ENCODE data around the gene VAMP4.

Gene VAMP4

DNA sequence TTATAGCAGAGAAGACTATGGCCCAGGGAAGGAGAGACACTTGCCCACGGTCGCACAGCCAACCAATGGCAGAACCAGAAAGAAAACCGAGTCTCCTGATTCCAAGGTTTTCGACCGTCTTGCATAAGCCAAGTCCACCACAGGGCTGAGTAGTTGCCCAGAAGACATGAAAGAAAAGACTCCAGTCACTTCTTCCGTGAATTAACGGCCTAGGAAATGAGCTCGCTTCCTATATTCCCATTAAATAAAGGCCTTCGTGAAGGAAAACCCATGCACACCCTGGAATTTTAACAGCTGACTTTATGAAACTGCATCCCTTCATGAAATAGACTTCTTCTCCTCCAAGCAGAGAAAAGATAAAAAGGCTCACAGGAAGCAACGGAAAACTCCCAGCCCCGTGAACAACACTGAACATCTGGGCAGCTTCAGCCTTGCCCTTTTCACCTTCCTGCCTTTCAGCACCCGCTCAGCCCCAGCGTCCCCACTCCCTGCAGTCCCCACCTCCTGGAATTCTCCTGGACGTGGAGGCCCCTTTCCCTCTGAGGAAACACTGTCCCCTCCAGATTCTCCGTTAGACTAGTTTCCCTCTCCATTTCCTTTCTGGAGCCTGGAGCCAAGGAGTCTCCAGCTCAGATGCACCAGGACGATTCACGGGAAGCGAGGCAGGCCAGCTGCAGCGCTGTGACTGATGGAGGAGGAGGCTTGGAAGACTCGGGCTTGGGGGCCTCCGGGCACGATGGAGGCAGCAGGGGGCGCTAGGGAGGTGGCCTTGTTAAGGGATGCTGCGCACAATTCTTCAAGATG is 86.7 kb downstream of the VAMP4 start:
- Histone ChIP-seq H3K27ac (ENCODE audit: insufficient read depth, low read depth, low read length, poor library complexity, severe bottlenecking) (no peak overlapping the region), H3K36me3 (ENCODE audit: control insufficient read depth, insufficient read depth, low read length) (no peaks in the 10 kb centered on the region), H3K27me3 (ENCODE audit: control insufficient read depth, insufficient read depth, low read length, poor library complexity, severe bottlenecking) (no peaks in the 10 kb centered on the region), H3K9me3 (ENCODE audit: control insufficient read depth, low read length) (no peaks in the 10 kb centered on the region), H3K4me1 (ENCODE audit: control insufficient read depth, insufficient read depth, low read length) (no peaks in the 10 kb centered on the region), H3K4me3 (ENCODE audit: insufficient read depth, low read depth, low read length) (no peak overlapping the region)
- 54 to 56% methylated on average over 24 of the region's 24 CpGs for WGBS, 2 experiments

DNA sequence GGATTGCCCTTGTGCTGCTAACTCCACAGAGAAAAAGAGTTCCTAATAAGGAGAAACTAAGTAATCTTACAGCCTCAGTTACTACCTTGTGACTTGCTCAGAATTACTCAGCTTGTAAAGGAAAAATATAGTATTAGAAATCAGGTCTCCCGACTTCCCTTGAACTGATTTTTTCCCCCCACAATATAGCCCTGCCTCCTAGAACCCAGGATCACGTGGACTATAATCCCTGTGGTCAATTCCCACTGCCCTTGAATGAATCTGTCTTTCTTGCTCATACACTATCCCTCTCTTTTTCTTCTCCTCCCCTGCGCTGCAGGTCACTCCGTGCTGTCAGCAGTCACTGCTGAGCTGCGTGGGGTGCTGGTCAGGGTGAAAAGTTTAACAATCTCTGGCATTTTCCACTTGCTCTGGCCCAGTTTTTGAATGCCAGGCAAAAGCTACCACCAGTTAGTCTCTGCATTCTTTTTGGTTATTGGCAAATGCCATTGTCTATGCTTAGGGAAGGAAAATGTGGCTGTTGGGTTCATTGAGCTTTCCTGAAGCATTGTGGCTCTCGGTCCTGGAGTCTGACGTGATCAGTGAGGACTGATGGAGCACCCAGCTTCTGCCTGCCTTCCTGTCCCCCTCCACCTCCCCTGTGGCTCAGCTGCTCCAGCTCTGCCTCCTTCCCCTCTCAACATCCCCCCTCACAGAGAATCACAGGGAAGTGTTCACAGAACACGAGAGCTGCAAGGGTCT is 87.5 kb downstream of the VAMP4 start:
- Histone ChIP-seq H3K4me1 (ENCODE audit: control insufficient read depth, insufficient read depth, low read length) (no peaks in the 10 kb centered on the region), H3K9me3 (ENCODE audit: control insufficient read depth, low read length) (no peaks in the 10 kb centered on the region), H3K4me3 (ENCODE audit: insufficient read depth, low read depth, low read length) (no peak overlapping the region), H3K36me3 (ENCODE audit: control insufficient read depth, insufficient read depth, low read length) (no peaks in the 10 kb centered on the region), H3K27ac (ENCODE audit: insufficient read depth, low read depth, low read length, poor library complexity, severe bottlenecking) (no peak overlapping the region), H3K27me3 (ENCODE audit: control insufficient read depth, insufficient read depth, low read length, poor library complexity, severe bottlenecking) (no peaks in the 10 kb centered on the region)
- 79 to 80% methylated on average over 8 of the region's 8 CpGs for WGBS, 2 experiments

DNA sequence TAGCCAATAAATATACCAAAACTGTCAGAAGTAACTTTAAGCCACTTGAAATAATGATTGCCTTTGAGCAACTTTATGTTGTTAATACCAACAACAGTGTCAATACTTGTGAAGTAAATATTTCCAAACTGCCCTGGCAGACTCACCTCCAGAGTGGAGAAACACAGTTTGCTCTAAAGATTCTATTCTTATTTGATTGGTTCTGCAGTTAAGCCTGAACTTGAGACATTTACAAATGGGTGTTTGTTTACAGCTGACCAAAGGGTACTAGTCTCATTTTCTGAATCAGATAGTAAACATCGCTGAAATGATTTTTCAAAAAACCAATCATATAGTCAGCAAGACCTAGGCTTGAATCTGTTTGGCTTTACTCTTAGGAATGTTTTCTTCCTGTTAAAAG is 88.1 kb downstream of the VAMP4 start:
- 94 to 100% methylated on average over 1 of the region's 1 CpG for WGBS, 2 experiments
- Histone ChIP-seq H3K27ac (ENCODE audit: insufficient read depth, low read depth, low read length, poor library complexity, severe bottlenecking) (no peak overlapping the region), H3K9me3 (ENCODE audit: control insufficient read depth, low read length) (no peaks in the 10 kb centered on the region), H3K4me3 (ENCODE audit: insufficient read depth, low read depth, low read length) (no peak overlapping the region), H3K4me1 (ENCODE audit: control insufficient read depth, insufficient read depth, low read length) (no peaks in the 10 kb centered on the region), H3K27me3 (ENCODE audit: control insufficient read depth, insufficient read depth, low read length, poor library complexity, severe bottlenecking) (no peaks in the 10 kb centered on the region), H3K36me3 (ENCODE audit: control insufficient read depth, insufficient read depth, low read length) (no peaks in the 10 kb centered on the region)

DNA sequence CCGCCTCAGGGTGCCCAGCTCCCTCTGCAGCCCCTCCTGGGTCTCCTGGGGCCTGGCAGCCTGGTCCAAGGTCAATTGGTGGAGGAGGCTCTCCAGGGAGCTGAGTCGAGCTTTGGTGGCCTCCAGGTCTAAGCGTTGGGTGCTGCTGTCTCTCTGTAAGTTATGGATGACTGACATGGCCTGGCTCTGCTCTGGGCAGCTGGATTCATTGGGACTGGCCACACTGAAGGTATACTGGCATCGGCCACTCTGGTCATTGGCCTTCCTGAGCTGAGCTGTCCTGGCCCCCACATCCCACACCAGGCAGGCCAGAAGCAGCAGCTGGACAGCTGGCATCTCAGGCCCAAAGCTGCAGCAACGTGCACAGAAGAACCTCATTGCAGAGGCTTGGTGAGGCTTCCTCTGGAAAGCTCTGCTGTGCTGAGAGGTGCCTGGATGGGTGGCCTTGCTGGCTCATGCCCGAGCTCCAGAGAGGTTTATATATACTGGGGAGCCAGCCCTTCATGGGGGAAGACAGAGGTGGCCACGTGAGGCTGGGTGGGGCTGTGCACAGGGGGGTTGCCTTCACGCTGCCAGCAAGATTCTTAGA is 89.5 kb downstream of the VAMP4 start, which contains the start of gene MYOC:
MYOC (minus strand) TSS at position 455 of the 589 bp plus-strand sequence; CDS start at position 378, 77 bp downstream.
- no peak within 1 kb of the TSS for H3K27ac ChIP-seq (ENCODE audit: insufficient read depth, low read depth, low read length, poor library complexity, severe bottlenecking)
- H3K4me3 ChIP-seq (ENCODE audit: insufficient read depth, low read depth, low read length) = no peak within 1 kb of the TSS
- no peaks in the 10 kb centered on the region for H3K36me3 ChIP-seq (ENCODE audit: control insufficient read depth, insufficient read depth, low read length)
- no peaks in the 10 kb centered on the region for H3K27me3 ChIP-seq (ENCODE audit: control insufficient read depth, insufficient read depth, low read length, poor library complexity, severe bottlenecking)
- WGBS, 2 experiments = 90 to 92% methylated on average over 8 of the region's 8 CpGs
- no peaks in the 10 kb centered on the region for H3K9me3 ChIP-seq (ENCODE audit: control insufficient read depth, low read length)
- no peaks in the 10 kb centered on the region for H3K4me1 ChIP-seq (ENCODE audit: control insufficient read depth, insufficient read depth, low read length)
